GM20431 (cell line): ENCODE results near the gene KCNJ6.
"Not testable (repeated sequence)": the region's sequence is repeated elsewhere in the genome, so short reads cannot be mapped to it uniquely, and the experiment has no call there.

Experiments used
- in situ Hi-C: fragments of 300-500 bp; cut with MseI, MboI; formaldehyde crosslinking; loops from one replicate; pipeline ENCODE4 v1.15.0; 2020; ENCODE audit warnings: low sequenced_read_pairs; ENCODE audit not compliant: unreplicated experiment

The KCNJ6 gene

GRCh38 chr21:37591994-37592393 is 324.3 kb downstream of the KCNJ6 start:
- in situ Hi-C loops = not testable (repeated sequence)

- in situ Hi-C loops = not testable (repeated sequence)
Observed at GRCh38 chr21:37590836-37591235, 325.4 kb downstream of the KCNJ6 start.

GRCh38 chr21:37588644-37589043 is 327.6 kb downstream of the KCNJ6 start:
- in situ Hi-C loops = not testable (repeated sequence)

- in situ Hi-C loops = no loop called here
Observed at GRCh38 chr21:37587635-37588177, 328.6 kb downstream of the KCNJ6 start.

- in situ Hi-C loops = no loop called here
Observed at GRCh38 chr21:37587203-37587602, 329.1 kb downstream of the KCNJ6 start.

GRCh38 chr21:37582590-37582989 is 333.7 kb downstream of the KCNJ6 start:
- in situ Hi-C loops = no loop called here

GRCh38 chr21:37580666-37581065 is 335.6 kb downstream of the KCNJ6 start:
- in situ Hi-C loops = no loop called here

GRCh38 chr21:37579356-37579755 is 336.9 kb downstream of the KCNJ6 start:
- in situ Hi-C loops = no loop called here

GRCh38 chr21:37578471-37579126 is 337.7 kb downstream of the KCNJ6 start:
- in situ Hi-C loops = no loop called here

- in situ Hi-C loops = not testable (repeated sequence)
Observed at GRCh38 chr21:37576929-37577328, 339.3 kb downstream of the KCNJ6 start.

GRCh38 chr21:37575580-37575979 is 340.7 kb downstream of the KCNJ6 start:
- in situ Hi-C loops = no loop called here

- in situ Hi-C loops = no loop called here
Observed at GRCh38 chr21:37574751-37575150, 341.5 kb downstream of the KCNJ6 start.

GRCh38 chr21:37574316-37574715 is 341.9 kb downstream of the KCNJ6 start:
- in situ Hi-C loops = no loop called here

GRCh38 chr21:37571442-37571841 is 344.8 kb downstream of the KCNJ6 start:
- in situ Hi-C loops = no loop called here

- in situ Hi-C loops = no loop called here
Observed at GRCh38 chr21:37568916-37569315, 347.3 kb downstream of the KCNJ6 start.

- in situ Hi-C loops = no loop called here
Observed at GRCh38 chr21:37568415-37568814, 347.8 kb downstream of the KCNJ6 start.

- in situ Hi-C loops = no loop called here
Observed at GRCh38 chr21:37566790-37567615, 349.3 kb downstream of the KCNJ6 start.

GRCh38 chr21:37565530-37566223 is 350.6 kb downstream of the KCNJ6 start:
- in situ Hi-C loops = no loop called here

GRCh38 chr21:37564924-37565529 is 351.2 kb downstream of the KCNJ6 start:
- in situ Hi-C loops = no loop called here

- in situ Hi-C loops = no loop called here
Observed at GRCh38 chr21:37564341-37564923, 351.8 kb downstream of the KCNJ6 start.
